Measurements from ENCODE around the gene OTULIN.

The OTULIN gene

DNA sequence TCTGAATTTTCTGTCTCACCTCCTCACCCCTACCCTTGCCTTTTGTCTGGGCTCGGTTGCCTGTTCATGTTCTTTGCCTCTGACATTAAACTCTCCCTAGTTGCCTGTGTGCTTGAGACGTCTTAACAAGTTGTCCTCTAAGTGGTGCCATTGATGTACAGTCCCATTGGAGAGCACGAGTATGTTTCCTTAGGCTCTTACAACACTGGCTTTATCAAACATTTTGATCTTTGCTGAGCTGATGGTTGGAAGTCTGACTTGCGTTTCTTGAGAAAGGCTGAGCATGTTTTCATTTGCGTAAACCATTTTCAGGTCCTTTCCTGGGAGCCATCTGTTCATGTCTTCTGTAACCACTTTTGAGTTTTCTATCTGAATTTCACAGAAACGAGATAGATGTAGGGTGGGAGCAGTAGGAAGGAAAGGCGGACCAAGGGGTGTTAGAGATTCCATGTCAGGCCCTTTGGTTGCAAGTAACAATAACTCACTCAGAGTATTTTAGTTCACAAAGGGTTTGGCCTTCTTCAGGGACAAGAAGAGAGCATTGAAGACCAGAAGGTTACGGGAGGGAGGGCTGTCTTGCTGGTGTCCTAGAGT, 35.4 kb downstream of the OTULIN start:
- Histone ChIP-seq H3K4me1 (ENCODE audit: insufficient read depth, low read length, poor library complexity, severe bottlenecking) (peaks cover 7% of the 10 kb centered on the region), H3K9me2 (replicated peaks; ENCODE audit: low read depth, low read length) (no peaks in the 10 kb centered on the region), H3K4me2 (ENCODE audit: low read depth, low read length, poor library complexity, severe bottlenecking) (no peak overlapping the region), H3K27me3 (ENCODE audit: insufficient read depth, low read length, poor library complexity, severe bottlenecking) (no peaks in the 10 kb centered on the region), H3K4me3 (ENCODE audit: low read length, poor library complexity, severe bottlenecking) (no peak overlapping the region), H4K20me1 (ENCODE audit: insufficient read depth, low read length, poor library complexity, severe bottlenecking) (no peaks in the 10 kb centered on the region), H3K9ac (ENCODE audit: low read depth, low read length, poor library complexity, severe bottlenecking) (no peak overlapping the region), H3K36me3 (ENCODE audit: insufficient read depth, low read length) (peaks cover 57% of the 10 kb centered on the region; the same call in 1 of the 2 replicates), H3K9me3 (ENCODE audit: insufficient read depth, low read depth, low read length) (no peaks in the 10 kb centered on the region), H3F3A (ENCODE audit: low read depth) (no peaks in the 10 kb centered on the region), H2AFZ (ENCODE audit: low read length) (no peak overlapping the region), H3K79me2 (ENCODE audit: insufficient read depth, low read length) (peaks cover 3% of the 10 kb centered on the region; the same call in 1 of the 2 replicates)
- no peak for TF ChIP-seq EZH2phosphoT487 (IDR thresholded peaks at IDR 0.05; ENCODE audit: borderline replicate concordance)
- TF ChIP-seq, protein P1, sequence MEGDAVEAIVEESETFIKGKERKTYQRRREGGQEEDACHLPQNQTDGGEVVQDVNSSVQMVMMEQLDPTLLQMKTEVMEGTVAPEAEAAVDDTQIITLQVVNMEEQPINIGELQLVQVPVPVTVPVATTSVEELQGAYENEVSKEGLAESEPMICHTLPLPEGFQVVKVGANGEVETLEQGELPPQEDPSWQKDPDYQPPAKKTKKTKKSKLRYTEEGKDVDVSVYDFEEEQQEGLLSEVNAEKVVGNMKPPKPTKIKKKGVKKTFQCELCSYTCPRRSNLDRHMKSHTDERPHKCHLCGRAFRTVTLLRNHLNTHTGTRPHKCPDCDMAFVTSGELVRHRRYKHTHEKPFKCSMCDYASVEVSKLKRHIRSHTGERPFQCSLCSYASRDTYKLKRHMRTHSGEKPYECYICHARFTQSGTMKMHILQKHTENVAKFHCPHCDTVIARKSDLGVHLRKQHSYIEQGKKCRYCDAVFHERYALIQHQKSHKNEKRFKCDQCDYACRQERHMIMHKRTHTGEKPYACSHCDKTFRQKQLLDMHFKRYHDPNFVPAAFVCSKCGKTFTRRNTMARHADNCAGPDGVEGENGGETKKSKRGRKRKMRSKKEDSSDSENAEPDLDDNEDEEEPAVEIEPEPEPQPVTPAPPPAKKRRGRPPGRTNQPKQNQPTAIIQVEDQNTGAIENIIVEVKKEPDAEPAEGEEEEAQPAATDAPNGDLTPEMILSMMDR (conservative IDR thresholded peaks at IDR 0.05; ENCODE audit: low read length) = no peak

DNA sequence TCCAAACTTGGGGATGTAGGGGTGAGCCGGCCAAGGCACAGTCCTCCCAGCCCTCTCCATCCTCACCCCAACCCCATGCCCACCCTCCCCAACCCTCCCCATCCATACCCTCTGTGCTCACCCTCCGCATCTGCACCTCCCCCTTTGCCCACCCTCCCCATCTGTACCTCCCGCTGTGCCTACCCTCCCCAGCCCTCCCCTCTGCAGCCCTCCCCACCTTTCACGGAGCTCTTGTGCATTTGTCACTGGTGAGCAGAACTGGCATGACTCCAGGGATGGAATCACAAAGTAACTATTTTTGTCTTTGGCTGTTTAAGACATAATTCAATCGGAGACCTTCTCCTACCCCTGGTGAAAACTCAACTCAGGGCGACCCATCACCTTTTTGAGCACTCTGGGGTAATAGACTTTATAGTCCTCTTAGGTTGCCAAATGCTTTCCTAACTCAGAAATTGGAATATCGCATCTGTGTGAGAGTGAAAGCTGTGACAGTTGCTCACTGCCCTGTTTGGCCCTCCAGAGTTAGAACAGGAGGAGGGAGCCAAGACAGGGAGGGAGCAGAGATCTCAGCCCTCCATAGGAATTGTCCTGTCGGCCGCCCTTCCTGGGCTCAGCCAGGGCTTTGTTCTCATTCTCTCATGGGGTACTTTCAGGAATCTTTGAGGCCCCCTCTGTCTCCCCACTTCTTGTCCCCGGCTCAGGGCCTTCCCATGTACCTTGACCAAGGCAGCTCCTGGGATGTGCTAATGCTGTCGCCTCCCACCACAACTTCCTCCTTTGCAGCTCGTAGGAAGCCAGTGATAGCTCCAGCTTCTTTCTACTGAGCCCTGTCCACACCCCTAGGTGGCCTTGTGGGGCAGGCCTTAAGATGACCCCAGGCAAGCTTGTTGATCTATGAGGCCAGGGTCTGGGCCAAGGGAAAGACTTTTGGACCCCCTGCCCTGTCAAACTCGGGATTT, 36.2 kb downstream of the OTULIN start:
- no peak overlapping the region for H3K4me3 ChIP-seq (ENCODE audit: low read length, poor library complexity, severe bottlenecking)
- H3F3A ChIP-seq (ENCODE audit: low read depth) = no peaks in the 10 kb centered on the region

DNA sequence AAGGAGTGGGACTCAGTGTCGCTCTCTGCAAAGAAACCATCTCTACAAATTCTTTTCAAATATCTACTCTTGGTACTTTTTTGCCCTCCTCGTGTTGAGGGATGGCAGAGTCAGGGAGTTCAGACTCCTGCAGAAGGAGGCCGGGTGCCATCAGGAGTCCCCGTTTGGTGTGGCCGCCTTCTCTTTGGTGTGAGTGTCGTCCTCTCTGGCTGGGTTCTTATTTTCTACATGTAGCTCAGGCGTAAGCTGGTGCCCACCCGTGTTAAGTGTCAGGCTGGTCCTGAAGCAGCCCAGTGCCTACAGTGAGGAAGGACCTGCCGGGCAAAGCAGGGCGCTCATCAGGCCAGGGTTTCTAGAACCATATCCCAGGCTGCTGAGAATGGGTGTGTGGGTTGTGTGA, 37.0 kb downstream of the OTULIN start:
- H3K36me3 ChIP-seq (ENCODE audit: insufficient read depth, low read length) = peaks cover 52% of the 10 kb centered on the region; the same call in 1 of the 2 replicates
- peaks cover 16% of the 10 kb centered on the region for H3K4me1 ChIP-seq (ENCODE audit: insufficient read depth, low read length, poor library complexity, severe bottlenecking)
- no peaks in the 10 kb centered on the region for H3K9me3 ChIP-seq (ENCODE audit: insufficient read depth, low read depth, low read length)
- H3K4me3 ChIP-seq (ENCODE audit: low read length, poor library complexity, severe bottlenecking) = no peak overlapping the region
- H3K27me3 ChIP-seq (ENCODE audit: insufficient read depth, low read length, poor library complexity, severe bottlenecking) = no peaks in the 10 kb centered on the region
- no peak overlapping the region for H2AFZ ChIP-seq (ENCODE audit: low read length)
- no peak overlapping the region for H3K4me2 ChIP-seq (ENCODE audit: low read depth, low read length, poor library complexity, severe bottlenecking)
- peaks cover 3% of the 10 kb centered on the region; the same call in 1 of the 2 replicates for H3K79me2 ChIP-seq (ENCODE audit: insufficient read depth, low read length)
- no peaks in the 10 kb centered on the region for H3K9me2 ChIP-seq (replicated peaks; ENCODE audit: low read depth, low read length)
- no peaks in the 10 kb centered on the region; the same call in 1 of the 2 replicates for H3F3A ChIP-seq (ENCODE audit: low read depth)
- H3K9ac ChIP-seq (ENCODE audit: low read depth, low read length, poor library complexity, severe bottlenecking) = no peak overlapping the region
- no peaks in the 10 kb centered on the region for H4K20me1 ChIP-seq (ENCODE audit: insufficient read depth, low read length, poor library complexity, severe bottlenecking)
- TF ChIP-seq, protein P1 (conservative IDR thresholded peaks at IDR 0.05; ENCODE audit: low read length) = no peak
- TF ChIP-seq EZH2phosphoT487 (IDR thresholded peaks at IDR 0.05; ENCODE audit: borderline replicate concordance) = no peak

More for the DNA sequence above, 36.2 kb downstream of the OTULIN start:
- no peak overlapping the region for H3K9ac ChIP-seq (ENCODE audit: low read depth, low read length, poor library complexity, severe bottlenecking)
- peaks cover 57% of the 10 kb centered on the region; the same call in 1 of the 2 replicates for H3K36me3 ChIP-seq (ENCODE audit: insufficient read depth, low read length)
- H2AFZ ChIP-seq (ENCODE audit: low read length) = no peak overlapping the region
- peaks cover 8% of the 10 kb centered on the region for H3K4me1 ChIP-seq (ENCODE audit: insufficient read depth, low read length, poor library complexity, severe bottlenecking)
- no peaks in the 10 kb centered on the region for H3K9me3 ChIP-seq (ENCODE audit: insufficient read depth, low read depth, low read length)
- no peak overlapping the region for H3K4me2 ChIP-seq (ENCODE audit: low read depth, low read length, poor library complexity, severe bottlenecking)
- no peaks in the 10 kb centered on the region for H4K20me1 ChIP-seq (ENCODE audit: insufficient read depth, low read length, poor library complexity, severe bottlenecking)
- TF ChIP-seq EZH2phosphoT487 (IDR thresholded peaks at IDR 0.05; ENCODE audit: borderline replicate concordance) = no peak
- TF ChIP-seq, protein P1 (conservative IDR thresholded peaks at IDR 0.05; ENCODE audit: low read length) = no peak
- peaks cover 3% of the 10 kb centered on the region; the same call in 1 of the 2 replicates for H3K79me2 ChIP-seq (ENCODE audit: insufficient read depth, low read length)
- H3K27me3 ChIP-seq (ENCODE audit: insufficient read depth, low read length, poor library complexity, severe bottlenecking) = no peaks in the 10 kb centered on the region
- no peaks in the 10 kb centered on the region for H3K9me2 ChIP-seq (replicated peaks; ENCODE audit: low read depth, low read length)
